NCI-H187 treated with DMSO at 0.1 percent for 48 hours (cell line): ENCODE data around the gene CEACAM8.
"Not testable (repeated sequence)": the region's sequence is repeated elsewhere in the genome, so short reads cannot be mapped to it uniquely, and the experiment has no call there.

ENCODE experiments used
- DNase-seq: peaks from one replicate; lab custom pipeline; 2025; lab: John Stamatoyannopoulos, UW

The CEACAM8 gene

GRCh38 chr19:42542791-42543190, 51.9 kb downstream of the CEACAM8 start:
- DNase-seq = no peak

GRCh38 chr19:42540071-42540553, 54.6 kb downstream of the CEACAM8 start:
- DNase-seq = no peak

GRCh38 chr19:42538841-42539709, 55.6 kb downstream of the CEACAM8 start:
- DNase-seq = no peak

- not testable (repeated sequence) for DNase-seq
Measured at GRCh38 chr19:42535276-42535675, 59.4 kb downstream of the CEACAM8 start.

GRCh38 chr19:42534391-42534790, 60.3 kb downstream of the CEACAM8 start:
- no peak for DNase-seq

GRCh38 chr19:42532891-42533290, 61.8 kb downstream of the CEACAM8 start:
- no peak for DNase-seq

GRCh38 chr19:42531313-42531712, 63.4 kb downstream of the CEACAM8 start:
- DNase-seq = no peak
